Lower leg skin (tissue), 3 donors: ENCODE results near the gene GLIS2.

Experiments
- CTCF ChIP-seq, 3 donors: fragments of 450-650 bp; IDR thresholded peaks; one replicate each; pipeline ENCODE4 v1.5.1; 2016; ENCODE audit warnings: antibody characterized with exemption in 3 of 3, mild to moderate bottlenecking in 3 of 3, moderate library complexity in 2 of 3
- POLR2A ChIP-seq, 2 donors: fragments of 450-650 bp; IDR thresholded peaks; one replicate each; pipeline ENCODE4 v1.6.1; 2016 to 2017; ENCODE audit warnings: antibody characterized with exemption in 2 of 2, mild to moderate bottlenecking in 1 of 2, moderate library complexity in 1 of 2

GRCh38 chr16:4376893-4377572 lies 61.2 kb downstream of the GLIS2 start:
- TF ChIP-seq CTCF (IDR thresholded peaks at IDR 0.05) (no peak), POLR2A (IDR thresholded peaks at IDR 0.05) (no peak)
